ENCODE data around the gene CLTB.

GRCh38 chr5:176384991-176385390, 31.3 kb downstream of the CLTB start:
- TF ChIP-seq EZH2 (IDR thresholded peaks at IDR 0.05; ENCODE audit: low read length, unreplicated experiment) (no peak), CTCF (conservative IDR thresholded peaks at IDR 0.05; ENCODE audit: low read depth, low read length) (no peak), EZH2phosphoT487 (IDR thresholded peaks at IDR 0.05; ENCODE audit: borderline replicate concordance, low read length) (no peak)
